Thyroid gland (tissue), 4 donors: ENCODE data around the gene TES. TPM values are rescaled to one million over a fixed set of nuclear protein-coding genes. Genes with fewer than 3 reads are reported as not detected.
A peak's percentile ranks its signal among the peaks of the same experiment; 100 is the strongest.

Experiments
- DNase-seq, 2 donors: peaks; one replicate each; pipeline ENCODE4 v3.0.0-alpha.2; 2019
- H3K27ac ChIP-seq, 3 donors: fragments of 200-600 bp; sonication (generic); 1 replicate in 2 of 3; 2 replicates in 1 of 3; pipeline ENCODE4 v1.5.1; 2016 to 2019; ENCODE audit warnings: mild to moderate bottlenecking in 1 of 3, moderate library complexity in 1 of 3
- H3K27me3 ChIP-seq: fragments of 200-600 bp; sonication (generic); one replicate; pipeline ENCODE4 v1.5.1; 2019
- H3K36me3 ChIP-seq, 2 donors: fragments of 200-600 bp; sonication (generic); one replicate each; pipeline ENCODE4 v1.5.1; 2016 to 2019
- H3K4me1 ChIP-seq, 2 donors: fragments of 200-600 bp; sonication (generic); one replicate each; pipeline ENCODE4 v1.5.1; 2017 to 2019
- H3K4me3 ChIP-seq, 3 donors: fragments of 200-600 bp; sonication (generic); replicated peaks in 1 of 3; 1 replicate in 2 of 3; 2 replicates in 1 of 3; pipeline ENCODE4 v1.5.1; 2016; ENCODE audit warnings: mild to moderate bottlenecking in 1 of 3
- H3K9me3 ChIP-seq: fragments of 200-600 bp; sonication (generic); one replicate; pipeline ENCODE4 v1.5.1; 2017
- CTCF ChIP-seq, 6 experiments: fragments of 200-600 bp in 3 of 6; fragments of 450-650 bp in 3 of 6; sonication (generic) in 3 of 6; IDR thresholded peaks; one replicate each; pipeline ENCODE4 v1.5.1; 2016 to 2019; ENCODE audit warnings: antibody characterized with exemption in 6 of 6, mild to moderate bottlenecking in 2 of 6, inconsistent platforms in 1 of 6, moderate library complexity in 1 of 6
- POLR2A ChIP-seq, 2 donors: fragments of 450-650 bp; IDR thresholded peaks; one replicate each; pipeline ENCODE4 v1.6.1; 2017; ENCODE audit warnings: antibody characterized with exemption in 2 of 2, mild to moderate bottlenecking in 2 of 2, moderate library complexity in 1 of 2
- WGBS, 2 donors: methylation state at CpG; one replicate each; pipeline ENCODE4 v1.1.5; 2017; 5-methylcytosine and 5-hydroxymethylcytosine counted together
- intact Hi-C: fragments of 100-400 bp; cut with DNase I; formaldehyde crosslinking; loops from one replicate; pipeline ENCODE4 v1.15.1; 2023
- total RNA-seq, 4 donors: library from RNA; depleted of rRNA; stranded (reverse); fragments of >200 nt; gene quantifications; one replicate each; pipeline ENCODE4 v1.2.3, GENCODE V29; 2016

Gene TES
- total RNA-seq, 4 donors from 2014 or later: 148 to 177 (median 158) TPM

GRCh38 chr7:116306409-116307048 lies 96.2 kb downstream of the TES start:
- intact Hi-C loops: no loop called here
- H3K27ac ChIP-seq: peak overlapping the region in 1 of 3 donors; percentile 44
- DNase-seq: no peak
- no peaks in the 10 kb centered on the region for H3K9me3 ChIP-seq
- WGBS, 2 donors: 83 to 93% methylated on average over 2 of the region's 2 CpGs
- no peak overlapping the region for H3K4me3 ChIP-seq
- no peaks in the 10 kb centered on the region for H3K27me3 ChIP-seq
- no peaks in the 10 kb centered on the region for H3K36me3 ChIP-seq
- H3K4me1 ChIP-seq: peaks cover 0 to 11% of the 10 kb centered on the region in 2 donors
- TF ChIP-seq CTCF (IDR thresholded peaks at IDR 0.05): no peak

- TF ChIP-seq POLR2A (IDR thresholded peaks at IDR 0.05): no peak
- Histone ChIP-seq H3K36me3 (no peaks in the 10 kb centered on the region), H3K4me3 (no peak overlapping the region), H3K9me3 (no peaks in the 10 kb centered on the region), H3K4me1 (peaks cover 6 to 18% of the 10 kb centered on the region in 2 donors), H3K27ac (no peak overlapping the region), H3K27me3 (no peaks in the 10 kb centered on the region)
- no peak for DNase-seq
- intact Hi-C loops: no loop called here
Observed at GRCh38 chr7:116307253-116307652, 96.9 kb downstream of the TES start.

Other genes starting within 250 kb of the TES start
- gene TFEC, start 179.8 kb upstream of the TES start, total RNA-seq: 1 to 10 TPM; 1.4 to 5.0 (median 2.5) TPM